MM.1S (cell line): ENCODE data around the gene MVP.

Source experiments
- DNase-seq: peaks from one replicate; pipeline ENCODE4 v3.0.0-alpha.2; 2015
- H2AFZ ChIP-seq: fragments of 300-600 bp; sonication (generic); 2 replicates; pipeline ENCODE4 v1.6.0; 2016; ENCODE audit warnings: antibody characterized with exemption, low read length
- H3F3A ChIP-seq: fragments of 300-600 bp; sonication (generic); 2 replicates; pipeline ENCODE4 v1.6.1; 2016; ENCODE audit warnings: mild to moderate bottlenecking, antibody characterized with exemption, low read length, moderate library complexity, mixed read lengths; ENCODE audit not compliant: insufficient read depth
- H3K27ac ChIP-seq: fragments of 300-600 bp; sonication (generic); 2 replicates; pipeline ENCODE4 v1.5.1; 2016; ENCODE audit warnings: mild to moderate bottlenecking, low read length
- H3K27me3 ChIP-seq: fragments of 300-600 bp; sonication (generic); replicated peaks from 2 replicates; pipeline ENCODE4 v1.6.0; 2016; ENCODE audit warnings: low read length; ENCODE audit not compliant: insufficient read depth
- H3K36me3 ChIP-seq: fragments of 300-600 bp; sonication (generic); replicated peaks from 2 replicates; pipeline ENCODE4 v1.6.1; 2016; ENCODE audit warnings: mild to moderate bottlenecking, low read length, mixed read lengths; ENCODE audit not compliant: insufficient read depth
- H3K4me1 ChIP-seq: fragments of 300-600 bp; sonication (generic); 2 replicates; pipeline ENCODE4 v1.6.1; 2016; ENCODE audit warnings: low read length, mixed read lengths
- H3K4me2 ChIP-seq: fragments of 300-600 bp; sonication (generic); 2 replicates; pipeline ENCODE4 v1.6.0; 2016; ENCODE audit warnings: low read depth, low read length
- H3K4me3 ChIP-seq: fragments of 300-600 bp; sonication (generic); 2 replicates; pipeline ENCODE4 v1.5.1; 2016; ENCODE audit warnings: low read length, mixed read lengths
- H3K79me2 ChIP-seq: fragments of 300-600 bp; sonication (generic); 2 replicates; pipeline ENCODE4 v1.6.1; 2016; ENCODE audit warnings: mixed run types, low read length, mixed read lengths
- H3K9ac ChIP-seq: fragments of 300-600 bp; sonication (generic); 2 replicates; pipeline ENCODE4 v1.6.1; 2016; ENCODE audit warnings: low read length, mixed read lengths
- H3K9me2 ChIP-seq: fragments of 300-600 bp; sonication (generic); replicated peaks from 2 replicates; pipeline ENCODE4 v1.6.1; 2016; ENCODE audit warnings: mild to moderate bottlenecking, low read length, mixed read lengths; ENCODE audit not compliant: insufficient read depth
- H3K9me3 ChIP-seq: fragments of 300-600 bp; sonication (generic); replicated peaks from 2 replicates; pipeline ENCODE4 v1.6.1; 2016; ENCODE audit warnings: mild to moderate bottlenecking, low read length, mixed read lengths; ENCODE audit not compliant: insufficient read depth
- H4K20me1 ChIP-seq: fragments of 300-600 bp; sonication (generic); 2 replicates; pipeline ENCODE4 v1.6.1; 2016; ENCODE audit warnings: mild to moderate bottlenecking, low read length, moderate library complexity, mixed read lengths; ENCODE audit not compliant: insufficient read depth
- CTCF ChIP-seq: fragments of 300-600 bp; sonication (generic); IDR thresholded peaks from 2 replicates; pipeline ENCODE4 v1.5.1; 2016; ENCODE audit warnings: antibody characterized with exemption, low read length, mixed read lengths
- EZH2 ChIP-seq: fragments of 300-600 bp; sonication (generic); optimal IDR thresholded peaks from 2 replicates; pipeline ENCODE3; 2017; ENCODE audit warnings: low read depth, mild to moderate bottlenecking, antibody characterized with exemption, low read length, mixed read lengths
- EZH2phosphoT487 ChIP-seq: fragments of 300-600 bp; sonication (generic); IDR thresholded peaks from 2 replicates; pipeline ENCODE4 v1.6.1; 2018; ENCODE audit warnings: antibody characterized with exemption, low read length

The MVP gene

GRCh38 chr16:29876594-29877249, 56.5 kb downstream of the MVP start:
- H3K9me2 ChIP-seq: no peaks in the 10 kb centered on the region
- DNase-seq: no peak
- H3K9ac ChIP-seq: no peak overlapping the region
- peaks cover 44% of the 10 kb centered on the region for H3K27me3 ChIP-seq
- no peaks in the 10 kb centered on the region for H3K79me2 ChIP-seq
- H3K4me2 ChIP-seq: no peak overlapping the region
- H3F3A ChIP-seq: peaks cover 3% of the 10 kb centered on the region; the same call in 1 of the 2 replicates
- no peaks in the 10 kb centered on the region for H3K4me1 ChIP-seq
- H4K20me1 ChIP-seq: no peaks in the 10 kb centered on the region
- H3K9me3 ChIP-seq: no peaks in the 10 kb centered on the region
- TF ChIP-seq EZH2phosphoT487 (no peak), EZH2 (no peak), CTCF (no peak)
- no peaks in the 10 kb centered on the region for H3K36me3 ChIP-seq
- no peak overlapping the region for H3K4me3 ChIP-seq
- no peak overlapping the region for H3K27ac ChIP-seq
- H2AFZ ChIP-seq: no peak overlapping the region

GRCh38 chr16:29877266-29877961, 57.2 kb downstream of the MVP start:
- Histone ChIP-seq H2AFZ (no peak overlapping the region), H3K4me2 (peak overlapping the region; percentile 5; the same call in 1 of the 2 replicates), H3K4me3 (no peak overlapping the region), H4K20me1 (no peaks in the 10 kb centered on the region), H3K27me3 (peaks cover 40% of the 10 kb centered on the region), H3K9me2 (no peaks in the 10 kb centered on the region), H3K36me3 (no peaks in the 10 kb centered on the region), H3F3A (peaks cover 3% of the 10 kb centered on the region; the same call in 1 of the 2 replicates), H3K9me3 (no peaks in the 10 kb centered on the region), H3K27ac (no peak overlapping the region), H3K9ac (no peak overlapping the region), H3K79me2 (no peaks in the 10 kb centered on the region), H3K4me1 (no peaks in the 10 kb centered on the region)
- TF ChIP-seq EZH2phosphoT487 (no peak), CTCF (no peak), EZH2 (no peak)
- DNase-seq: peak; percentile 65

GRCh38 chr16:29878172-29878571, 57.9 kb downstream of the MVP start:
- Histone ChIP-seq H3K4me1 (no peaks in the 10 kb centered on the region), H3K9me2 (no peaks in the 10 kb centered on the region), H3K79me2 (no peaks in the 10 kb centered on the region), H3K27ac (no peak overlapping the region), H3K36me3 (no peaks in the 10 kb centered on the region), H4K20me1 (no peaks in the 10 kb centered on the region), H3F3A (peaks cover 3% of the 10 kb centered on the region; the same call in 1 of the 2 replicates), H2AFZ (no peak overlapping the region), H3K27me3 (peaks cover 46% of the 10 kb centered on the region), H3K4me3 (no peak overlapping the region), H3K9me3 (no peaks in the 10 kb centered on the region), H3K9ac (no peak overlapping the region), H3K4me2 (no peak overlapping the region)
- TF ChIP-seq CTCF (no peak), EZH2phosphoT487 (no peak), EZH2 (no peak)
- DNase-seq: no peak
